ENCODE results near the gene SIGLEC12. TPM values are rescaled to one million over a fixed set of nuclear protein-coding genes. Genes with fewer than 3 reads are reported as not detected.

Gene SIGLEC12
- total RNA-seq, 1 donor, result under 0.01 TPM

DNA sequence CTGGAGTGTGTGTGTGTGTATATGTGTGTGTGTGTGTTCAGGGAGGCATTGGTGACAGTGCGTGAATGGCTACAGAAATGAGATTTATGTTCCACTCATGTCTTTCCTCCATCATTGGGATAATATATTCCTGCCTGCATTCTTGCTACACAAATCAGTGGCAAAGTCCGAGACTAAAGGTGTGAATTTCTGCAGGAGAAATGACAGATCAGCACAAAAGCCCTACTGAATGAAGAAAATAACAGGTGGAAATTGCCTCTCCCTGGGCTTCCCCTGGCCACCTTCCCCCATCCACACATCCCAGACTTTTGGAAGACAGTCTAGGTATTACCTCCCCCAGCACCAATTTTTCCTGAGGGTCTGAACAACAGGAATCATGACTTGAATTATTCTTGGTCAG lies 19.8 kb upstream of the SIGLEC12 start:
- Histone ChIP-seq H3K4me1 (ENCODE audit: insufficient read depth, low read length) (no peaks in the 10 kb centered on the region), H3K4me3 (ENCODE audit: insufficient read depth, low read length) (no peak overlapping the region), H3K36me3 (ENCODE audit: insufficient read depth, low read length) (no peaks in the 10 kb centered on the region), H4K20me1 (ENCODE audit: insufficient read depth, low read length) (no peaks in the 10 kb centered on the region), H3K79me2 (ENCODE audit: insufficient read depth, low read length) (no peaks in the 10 kb centered on the region), H3K27ac (ENCODE audit: low read depth, low read length) (no peak overlapping the region), H2AFZ (ENCODE audit: low read length) (no peak overlapping the region), H3K4me2 (ENCODE audit: insufficient read depth, low read length) (no peak overlapping the region), H3K27me3 (ENCODE audit: insufficient read depth, low read length) (no peaks in the 10 kb centered on the region), H3K9me3 (ENCODE audit: low read depth, low read length) (no peaks in the 10 kb centered on the region)
- TF ChIP-seq, protein P1, sequence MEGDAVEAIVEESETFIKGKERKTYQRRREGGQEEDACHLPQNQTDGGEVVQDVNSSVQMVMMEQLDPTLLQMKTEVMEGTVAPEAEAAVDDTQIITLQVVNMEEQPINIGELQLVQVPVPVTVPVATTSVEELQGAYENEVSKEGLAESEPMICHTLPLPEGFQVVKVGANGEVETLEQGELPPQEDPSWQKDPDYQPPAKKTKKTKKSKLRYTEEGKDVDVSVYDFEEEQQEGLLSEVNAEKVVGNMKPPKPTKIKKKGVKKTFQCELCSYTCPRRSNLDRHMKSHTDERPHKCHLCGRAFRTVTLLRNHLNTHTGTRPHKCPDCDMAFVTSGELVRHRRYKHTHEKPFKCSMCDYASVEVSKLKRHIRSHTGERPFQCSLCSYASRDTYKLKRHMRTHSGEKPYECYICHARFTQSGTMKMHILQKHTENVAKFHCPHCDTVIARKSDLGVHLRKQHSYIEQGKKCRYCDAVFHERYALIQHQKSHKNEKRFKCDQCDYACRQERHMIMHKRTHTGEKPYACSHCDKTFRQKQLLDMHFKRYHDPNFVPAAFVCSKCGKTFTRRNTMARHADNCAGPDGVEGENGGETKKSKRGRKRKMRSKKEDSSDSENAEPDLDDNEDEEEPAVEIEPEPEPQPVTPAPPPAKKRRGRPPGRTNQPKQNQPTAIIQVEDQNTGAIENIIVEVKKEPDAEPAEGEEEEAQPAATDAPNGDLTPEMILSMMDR (IDR thresholded peaks at IDR 0.05; ENCODE audit: extremely low read depth, low read depth, low read length), result no peak
- no peak for DNase-seq (ENCODE audit: insufficient read length, low spot score, missing footprints)

DNA sequence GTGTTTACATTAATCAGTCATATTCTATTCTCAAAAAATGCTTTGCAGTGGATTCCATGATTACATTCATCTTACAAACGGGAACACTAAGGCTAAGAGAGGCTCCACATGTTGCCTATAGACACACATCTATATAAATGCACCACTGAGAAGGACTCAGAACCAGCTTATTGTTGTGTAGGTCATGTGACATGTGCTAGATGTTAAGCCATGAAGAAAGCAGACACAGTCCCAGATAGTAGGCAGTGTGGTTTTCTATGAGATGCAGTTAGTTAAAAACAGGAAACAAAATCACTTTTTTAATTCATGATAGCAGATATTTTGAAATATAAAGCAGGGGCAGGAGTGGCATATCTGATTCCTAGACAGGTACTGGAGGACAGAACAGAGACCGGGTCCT lies 19.1 kb upstream of the SIGLEC12 start:
- DNase-seq (ENCODE audit: insufficient read length, low spot score, missing footprints), result no peak
- Histone ChIP-seq H2AFZ (ENCODE audit: low read length) (no peak overlapping the region), H3K27ac (ENCODE audit: low read depth, low read length) (no peak overlapping the region), H3K79me2 (ENCODE audit: insufficient read depth, low read length) (no peaks in the 10 kb centered on the region), H3K27me3 (ENCODE audit: insufficient read depth, low read length) (no peaks in the 10 kb centered on the region), H3K9me3 (ENCODE audit: low read depth, low read length) (no peaks in the 10 kb centered on the region), H3K4me1 (ENCODE audit: insufficient read depth, low read length) (no peaks in the 10 kb centered on the region), H3K4me2 (ENCODE audit: insufficient read depth, low read length) (no peak overlapping the region), H3K4me3 (ENCODE audit: insufficient read depth, low read length) (no peak overlapping the region), H3K36me3 (ENCODE audit: insufficient read depth, low read length) (no peaks in the 10 kb centered on the region), H4K20me1 (ENCODE audit: insufficient read depth, low read length) (no peaks in the 10 kb centered on the region)
- TF ChIP-seq, protein P1 (IDR thresholded peaks at IDR 0.05; ENCODE audit: extremely low read depth, low read depth, low read length), result no peak

DNA sequence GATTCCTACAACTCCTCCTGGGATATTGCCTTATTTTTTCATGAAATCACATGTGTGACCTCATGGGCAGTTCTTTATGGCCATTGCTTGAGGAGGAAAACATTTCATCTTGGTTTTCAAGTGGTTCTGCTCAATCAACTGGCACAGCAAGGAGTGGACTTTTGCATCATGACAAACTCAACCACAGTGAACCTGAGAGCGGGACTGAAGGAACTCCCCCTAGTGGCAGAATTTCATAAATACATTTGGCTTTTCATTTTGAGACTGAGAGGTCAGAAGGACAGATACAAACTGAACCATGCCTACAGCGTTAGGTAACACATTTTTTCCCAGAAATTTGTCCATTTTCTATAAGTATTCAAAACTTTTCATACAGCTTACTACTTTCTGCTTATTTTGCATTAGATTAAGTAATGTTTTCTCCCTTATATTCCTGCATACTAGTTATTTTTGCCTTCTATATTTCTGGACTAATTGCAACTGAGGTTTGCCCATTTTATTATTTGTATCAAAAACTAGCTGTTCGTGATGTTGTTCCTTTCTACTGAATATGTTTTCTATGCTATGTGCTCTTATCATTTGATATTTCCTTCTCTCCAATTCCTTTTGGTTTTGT lies 13.4 kb upstream of the SIGLEC12 start:
- TF ChIP-seq, protein P1 (IDR thresholded peaks at IDR 0.05; ENCODE audit: extremely low read depth, low read depth, low read length), result peak; percentile 75
- H3K4me3 ChIP-seq (ENCODE audit: insufficient read depth, low read length), result no peak overlapping the region
- H3K36me3 ChIP-seq (ENCODE audit: insufficient read depth, low read length), result no peaks in the 10 kb centered on the region
- H3K27me3 ChIP-seq (ENCODE audit: insufficient read depth, low read length), result peaks cover 3% of the 10 kb centered on the region
- no peaks in the 10 kb centered on the region for H3K9me3 ChIP-seq (ENCODE audit: low read depth, low read length)
- no peak overlapping the region for H2AFZ ChIP-seq (ENCODE audit: low read length)
- H3K27ac ChIP-seq (ENCODE audit: low read depth, low read length), result no peak overlapping the region
- H3K4me1 ChIP-seq (ENCODE audit: insufficient read depth, low read length), result no peaks in the 10 kb centered on the region
- peak; percentile 51 for DNase-seq (ENCODE audit: insufficient read length, low spot score, missing footprints)
- no peaks in the 10 kb centered on the region for H4K20me1 ChIP-seq (ENCODE audit: insufficient read depth, low read length)
- H3K79me2 ChIP-seq (ENCODE audit: insufficient read depth, low read length), result no peaks in the 10 kb centered on the region
- H3K4me2 ChIP-seq (ENCODE audit: insufficient read depth, low read length), result no peak overlapping the region

DNA sequence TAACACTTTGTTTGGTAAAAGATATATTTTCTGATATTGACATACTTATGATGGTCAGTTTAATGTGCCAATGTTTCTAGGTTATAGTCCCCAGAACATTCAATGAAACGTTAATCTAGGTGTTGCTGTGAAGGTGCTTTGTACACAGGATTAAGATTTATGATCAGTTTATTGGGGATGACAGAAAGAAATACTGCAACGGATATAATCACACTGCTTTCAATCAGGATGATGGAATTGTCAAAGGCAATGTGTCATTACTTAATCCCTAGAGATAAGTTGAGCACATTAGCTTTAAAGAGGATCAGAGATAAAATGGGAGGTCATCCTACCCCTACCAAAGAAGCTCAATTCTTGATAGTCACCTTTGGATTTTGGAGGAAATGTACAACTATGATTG lies 12.4 kb upstream of the SIGLEC12 start:
- Histone ChIP-seq H3K4me2 (ENCODE audit: insufficient read depth, low read length) (no peak overlapping the region), H3K9me3 (ENCODE audit: low read depth, low read length) (no peaks in the 10 kb centered on the region), H3K36me3 (ENCODE audit: insufficient read depth, low read length) (no peaks in the 10 kb centered on the region), H3K4me1 (ENCODE audit: insufficient read depth, low read length) (no peaks in the 10 kb centered on the region), H2AFZ (ENCODE audit: low read length) (no peak overlapping the region), H4K20me1 (ENCODE audit: insufficient read depth, low read length) (no peaks in the 10 kb centered on the region), H3K27ac (ENCODE audit: low read depth, low read length) (no peak overlapping the region), H3K79me2 (ENCODE audit: insufficient read depth, low read length) (no peaks in the 10 kb centered on the region), H3K27me3 (ENCODE audit: insufficient read depth, low read length) (peaks cover 6% of the 10 kb centered on the region), H3K4me3 (ENCODE audit: insufficient read depth, low read length) (no peak overlapping the region)
- no peak for DNase-seq (ENCODE audit: insufficient read length, low spot score, missing footprints)
- TF ChIP-seq, protein P1 (IDR thresholded peaks at IDR 0.05; ENCODE audit: extremely low read depth, low read depth, low read length), result no peak
